Fibroblast of pulmonary artery (primary cell): ENCODE data around the gene RALA.

ENCODE experiments used
- DNase-seq: peaks from one replicate; pipeline ENCODE4 v3.0.0-alpha.2; 2010; ENCODE audit warnings: low read depth
- H3K4me3 ChIP-seq: replicated peaks from 2 replicates; pipeline ENCODE4 v1.5.1; 2011; ENCODE audit warnings: low read depth, mild to moderate bottlenecking, control low read depth, low read length, moderate library complexity
- TF ChIP-seq, protein P1 (sequence below): IDR thresholded peaks from 2 replicates; pipeline ENCODE4 v1.5.1; 2011; ENCODE audit warnings: mild to moderate bottlenecking, control low read depth, low read length, inconsistent platforms; ENCODE audit errors: missing control alignments

Gene RALA

DNA sequence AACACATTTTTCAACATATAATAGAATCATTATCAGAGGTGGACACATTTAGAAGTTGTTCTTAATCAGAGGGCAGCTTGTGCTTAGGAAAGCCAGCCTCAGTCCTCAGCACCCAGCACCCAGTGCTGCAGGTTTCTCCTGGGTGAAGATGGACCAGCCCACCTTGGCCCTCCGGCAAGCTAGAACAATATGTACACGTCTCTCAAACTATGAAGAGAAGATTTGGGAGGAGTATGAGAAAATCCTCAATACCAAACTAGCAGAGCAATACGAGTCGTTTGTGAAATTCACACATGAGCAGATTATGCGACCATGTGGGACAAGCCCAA lies 13.5 kb upstream of the RALA start:
- DNase-seq: no peak
- TF ChIP-seq, protein P1, sequence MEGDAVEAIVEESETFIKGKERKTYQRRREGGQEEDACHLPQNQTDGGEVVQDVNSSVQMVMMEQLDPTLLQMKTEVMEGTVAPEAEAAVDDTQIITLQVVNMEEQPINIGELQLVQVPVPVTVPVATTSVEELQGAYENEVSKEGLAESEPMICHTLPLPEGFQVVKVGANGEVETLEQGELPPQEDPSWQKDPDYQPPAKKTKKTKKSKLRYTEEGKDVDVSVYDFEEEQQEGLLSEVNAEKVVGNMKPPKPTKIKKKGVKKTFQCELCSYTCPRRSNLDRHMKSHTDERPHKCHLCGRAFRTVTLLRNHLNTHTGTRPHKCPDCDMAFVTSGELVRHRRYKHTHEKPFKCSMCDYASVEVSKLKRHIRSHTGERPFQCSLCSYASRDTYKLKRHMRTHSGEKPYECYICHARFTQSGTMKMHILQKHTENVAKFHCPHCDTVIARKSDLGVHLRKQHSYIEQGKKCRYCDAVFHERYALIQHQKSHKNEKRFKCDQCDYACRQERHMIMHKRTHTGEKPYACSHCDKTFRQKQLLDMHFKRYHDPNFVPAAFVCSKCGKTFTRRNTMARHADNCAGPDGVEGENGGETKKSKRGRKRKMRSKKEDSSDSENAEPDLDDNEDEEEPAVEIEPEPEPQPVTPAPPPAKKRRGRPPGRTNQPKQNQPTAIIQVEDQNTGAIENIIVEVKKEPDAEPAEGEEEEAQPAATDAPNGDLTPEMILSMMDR: no peak
- peak overlapping the region; percentile 35 for H3K4me3 ChIP-seq

DNA sequence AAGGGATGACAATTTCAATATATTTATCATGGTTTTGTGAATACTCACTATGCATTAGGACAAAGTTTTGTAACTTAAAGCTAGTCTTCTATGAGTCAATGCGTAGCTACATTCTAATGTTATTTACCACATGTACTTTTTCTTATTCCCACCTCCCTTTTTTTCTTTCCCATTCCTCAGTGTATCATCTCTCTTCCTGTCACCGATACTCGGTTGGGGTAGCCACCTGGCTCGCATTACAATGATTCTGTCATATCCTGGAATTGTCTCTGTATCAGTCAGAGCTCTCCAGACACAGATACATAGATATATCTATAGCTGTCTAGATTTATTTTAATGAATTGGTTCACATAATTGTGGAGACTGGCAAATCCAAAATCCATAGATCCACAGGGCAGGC lies 9.8 kb upstream of the RALA start:
- H3K4me3 ChIP-seq: no peak overlapping the region
- TF ChIP-seq, protein P1: no peak
- peak; percentile 70 for DNase-seq

DNA sequence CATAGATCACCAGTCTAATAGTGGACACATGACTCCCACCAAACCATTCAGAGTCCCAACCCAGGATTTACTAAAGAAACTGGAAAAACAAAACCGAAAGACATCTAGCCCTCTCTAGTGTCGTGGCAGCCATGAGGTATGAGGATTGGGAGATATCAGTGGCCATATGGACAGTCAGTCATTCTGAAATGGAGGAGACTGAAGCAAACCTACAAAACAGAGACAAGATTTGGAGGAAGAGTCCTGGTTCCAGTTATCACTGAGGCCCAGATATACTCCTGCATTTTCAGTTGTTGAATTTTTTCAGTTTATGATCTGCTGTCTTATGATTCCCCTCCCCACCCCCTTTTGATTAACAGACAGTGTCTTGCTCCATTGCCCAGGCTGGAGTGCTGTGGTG lies 9.1 kb upstream of the RALA start:
- TF ChIP-seq, protein P1: no peak
- H3K4me3 ChIP-seq: no peak overlapping the region
- DNase-seq: no peak

DNA sequence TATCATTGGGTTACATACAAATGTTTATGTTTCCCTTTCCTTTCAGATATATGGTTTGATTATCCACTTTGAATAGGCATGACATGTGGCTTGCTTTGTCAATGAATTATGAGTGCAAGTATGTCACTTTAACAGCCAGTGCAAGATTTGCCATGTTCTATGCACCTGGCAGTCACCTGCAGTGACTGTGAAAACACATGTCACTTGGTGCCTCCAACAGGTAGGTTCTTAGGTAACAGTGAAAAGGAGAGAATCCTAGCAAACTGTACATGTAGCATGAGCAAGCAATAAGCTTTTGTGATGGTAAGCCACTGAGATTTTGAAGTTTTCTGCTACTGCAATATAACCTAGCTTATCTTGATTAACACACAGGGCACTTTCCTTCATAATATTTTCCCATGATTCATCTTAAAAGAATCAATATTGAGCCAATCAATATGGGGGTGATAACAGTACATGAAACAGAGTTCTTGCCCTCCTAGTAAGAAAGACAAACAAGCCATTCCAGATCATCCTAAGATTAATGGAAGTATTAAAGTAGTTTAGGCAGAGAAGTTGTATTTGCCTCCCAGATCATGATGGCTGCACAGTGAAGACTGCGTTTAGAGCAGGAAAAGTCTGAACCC lies 7.9 kb upstream of the RALA start:
- TF ChIP-seq, protein P1: no peak
- no peak for DNase-seq
- H3K4me3 ChIP-seq: no peak overlapping the region

DNA sequence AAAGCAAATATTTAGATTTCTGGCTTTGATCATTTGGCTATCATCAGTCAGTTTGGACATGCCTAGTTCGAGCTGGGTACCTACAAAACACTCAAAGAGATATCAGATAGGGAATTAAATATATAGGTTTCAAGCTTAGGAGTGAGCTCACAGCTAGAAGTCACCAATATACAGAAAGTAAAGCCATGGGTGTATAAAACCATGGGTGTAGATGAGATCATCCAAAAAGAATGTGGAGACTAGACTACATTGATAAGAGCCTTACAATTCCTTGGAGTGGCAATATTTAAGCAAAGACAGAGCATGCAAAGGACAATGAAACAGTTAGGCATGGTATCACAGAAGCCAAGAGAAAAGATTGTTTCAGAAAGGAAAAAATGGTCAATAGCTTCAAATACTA lies 7.2 kb upstream of the RALA start:
- TF ChIP-seq, protein P1: no peak
- no peak overlapping the region for H3K4me3 ChIP-seq
- no peak for DNase-seq

DNA sequence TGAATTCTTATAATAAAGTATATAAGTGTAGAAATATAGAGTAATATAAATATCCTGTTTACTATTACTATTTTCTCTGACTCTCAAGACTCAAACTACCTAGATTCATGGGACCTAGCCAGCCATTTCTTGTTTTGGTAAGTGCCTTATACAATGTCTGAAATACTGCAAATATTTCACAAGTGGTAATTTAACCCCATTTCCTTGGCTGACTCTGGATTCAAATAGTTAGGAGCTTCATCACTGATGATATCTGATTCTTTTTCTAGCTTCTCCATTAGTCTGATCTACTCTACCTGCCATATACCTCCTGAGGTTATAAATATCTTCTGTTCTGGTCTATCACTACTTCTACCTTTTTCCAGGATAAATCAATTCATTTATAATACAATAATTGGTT lies 6.4 kb upstream of the RALA start:
- TF ChIP-seq, protein P1: no peak
- no peak overlapping the region for H3K4me3 ChIP-seq
- DNase-seq: no peak

DNA sequence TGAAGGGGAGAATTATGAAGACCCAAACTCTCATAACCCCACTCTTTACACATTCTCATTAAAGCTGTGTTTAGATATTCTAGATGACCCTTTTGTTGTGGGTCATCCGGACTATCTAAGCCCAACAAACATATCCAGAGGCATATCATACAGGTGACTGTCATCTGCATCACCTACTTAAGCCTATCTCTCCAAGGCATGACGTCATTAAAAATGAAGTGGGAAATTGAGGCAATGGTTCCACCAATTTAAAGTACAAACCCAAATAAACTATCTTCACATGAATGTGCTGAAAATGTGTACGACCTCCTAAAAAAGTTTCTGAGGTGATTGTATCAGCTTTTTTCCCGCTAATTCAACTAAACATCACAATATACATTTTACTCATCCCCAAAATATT lies 4.5 kb upstream of the RALA start:
- H3K4me3 ChIP-seq: no peak overlapping the region
- DNase-seq: no peak
- TF ChIP-seq, protein P1: no peak
